Osteoblast (primary cell): ENCODE results near the gene SIK2. TPM values are rescaled to one million over a fixed set of nuclear protein-coding genes. Genes with fewer than 3 reads are reported as not detected.
"Not testable (repeated sequence)": the region's sequence is repeated elsewhere in the genome, so short reads cannot be mapped to it uniquely, and the experiment has no call there.

Experiments
- DNase-seq: peaks from one replicate; pipeline ENCODE4 v3.0.0; 2011; ENCODE audit warnings: low spot score, mixed read lengths; ENCODE audit not compliant: insufficient read length; ENCODE audit errors: missing footprints
- H2AFZ ChIP-seq: 2 replicates; pipeline ENCODE4 v1.6.0; 2011; ENCODE audit warnings: mild to moderate bottlenecking, low read length
- H3K27ac ChIP-seq: 2 replicates; pipeline ENCODE4 v1.5.1; 2011; ENCODE audit warnings: mild to moderate bottlenecking, low read depth, low read length, moderate library complexity
- H3K27me3 ChIP-seq: 2 replicates; pipeline ENCODE4 v1.6.0; 2012; ENCODE audit warnings: mild to moderate bottlenecking, control low read depth, inconsistent platforms, low read length, moderate library complexity; ENCODE audit not compliant: insufficient read depth
- H3K36me3 ChIP-seq: 2 replicates; pipeline ENCODE4 v1.5.1; 2011; ENCODE audit warnings: mild to moderate bottlenecking, low read length, control low read depth, moderate library complexity; ENCODE audit not compliant: insufficient read depth
- H3K4me1 ChIP-seq: 2 replicates; pipeline ENCODE4 v1.5.1; 2011; ENCODE audit warnings: mild to moderate bottlenecking, low read length, control low read depth, moderate library complexity; ENCODE audit not compliant: insufficient read depth
- H3K4me2 ChIP-seq: 2 replicates; pipeline ENCODE4 v1.6.0; 2011; ENCODE audit warnings: mild to moderate bottlenecking, low read length; ENCODE audit not compliant: insufficient read depth
- H3K4me3 ChIP-seq: fragments of 200-600 bp; sonication (generic); 3 replicates; pipeline ENCODE4 v1.5.1; 2012; ENCODE audit warnings: mild to moderate bottlenecking, low read length, inconsistent platforms; ENCODE audit not compliant: insufficient read depth
- H3K79me2 ChIP-seq: 2 replicates; pipeline ENCODE4 v1.6.0; 2012; ENCODE audit warnings: mild to moderate bottlenecking, low read length, control low read depth, inconsistent platforms; ENCODE audit not compliant: insufficient read depth
- H3K9me3 ChIP-seq: 2 replicates; pipeline ENCODE4 v1.5.1; 2011; ENCODE audit warnings: low read depth, low read length, control low read depth
- H4K20me1 ChIP-seq: 2 replicates; pipeline ENCODE4 v1.6.0; 2012; ENCODE audit warnings: mild to moderate bottlenecking, low read length, control low read depth; ENCODE audit not compliant: insufficient read depth
- total RNA-seq: library from RNA; depleted of rRNA; stranded (reverse); fragments of >200 nt; gene quantifications from 2 replicates; pipeline ENCODE4 v1.2.3, GENCODE V29; 2012
- TF ChIP-seq, protein P1 (sequence below): IDR thresholded peaks from 2 replicates; pipeline ENCODE4 v1.5.1; 2011; ENCODE audit warnings: mild to moderate bottlenecking, low read depth, low read length, moderate library complexity; ENCODE audit errors: extremely low read depth

The SIK2 gene
- total RNA-seq, 1 donor = 17.7 TPM

DNA sequence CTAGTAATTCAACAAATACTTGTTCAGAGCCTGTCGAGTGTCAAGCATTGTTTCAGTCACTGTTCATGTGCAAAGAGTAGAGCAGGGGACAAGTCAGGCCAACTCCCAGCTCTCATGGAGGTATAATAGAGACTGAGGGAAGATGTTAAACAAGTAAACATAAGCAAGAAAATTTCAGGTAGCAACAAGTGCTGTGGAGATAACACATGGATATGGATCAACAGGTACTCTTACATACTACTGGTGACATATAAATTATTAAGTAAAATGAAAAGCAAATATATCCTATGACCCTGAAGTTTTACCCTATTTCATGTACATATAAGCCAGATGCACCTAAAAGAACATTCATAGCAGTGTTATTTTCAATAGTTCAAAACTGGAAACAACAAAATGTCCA is 42.7 kb downstream of the SIK2 start:
- peak; percentile 19 for DNase-seq
- Histone ChIP-seq H4K20me1 (peaks cover 4% of the 10 kb centered on the region), H3K4me1 (no peaks in the 10 kb centered on the region), H3K36me3 (no peaks in the 10 kb centered on the region), H3K9me3 (no peaks in the 10 kb centered on the region), H2AFZ (no peak overlapping the region), H3K27me3 (no peaks in the 10 kb centered on the region), H3K79me2 (peaks cover 27% of the 10 kb centered on the region), H3K4me2 (no peak overlapping the region), H3K27ac (no peak overlapping the region), H3K4me3 (no peak overlapping the region)
- TF ChIP-seq, protein P1, sequence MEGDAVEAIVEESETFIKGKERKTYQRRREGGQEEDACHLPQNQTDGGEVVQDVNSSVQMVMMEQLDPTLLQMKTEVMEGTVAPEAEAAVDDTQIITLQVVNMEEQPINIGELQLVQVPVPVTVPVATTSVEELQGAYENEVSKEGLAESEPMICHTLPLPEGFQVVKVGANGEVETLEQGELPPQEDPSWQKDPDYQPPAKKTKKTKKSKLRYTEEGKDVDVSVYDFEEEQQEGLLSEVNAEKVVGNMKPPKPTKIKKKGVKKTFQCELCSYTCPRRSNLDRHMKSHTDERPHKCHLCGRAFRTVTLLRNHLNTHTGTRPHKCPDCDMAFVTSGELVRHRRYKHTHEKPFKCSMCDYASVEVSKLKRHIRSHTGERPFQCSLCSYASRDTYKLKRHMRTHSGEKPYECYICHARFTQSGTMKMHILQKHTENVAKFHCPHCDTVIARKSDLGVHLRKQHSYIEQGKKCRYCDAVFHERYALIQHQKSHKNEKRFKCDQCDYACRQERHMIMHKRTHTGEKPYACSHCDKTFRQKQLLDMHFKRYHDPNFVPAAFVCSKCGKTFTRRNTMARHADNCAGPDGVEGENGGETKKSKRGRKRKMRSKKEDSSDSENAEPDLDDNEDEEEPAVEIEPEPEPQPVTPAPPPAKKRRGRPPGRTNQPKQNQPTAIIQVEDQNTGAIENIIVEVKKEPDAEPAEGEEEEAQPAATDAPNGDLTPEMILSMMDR = no peak

DNA sequence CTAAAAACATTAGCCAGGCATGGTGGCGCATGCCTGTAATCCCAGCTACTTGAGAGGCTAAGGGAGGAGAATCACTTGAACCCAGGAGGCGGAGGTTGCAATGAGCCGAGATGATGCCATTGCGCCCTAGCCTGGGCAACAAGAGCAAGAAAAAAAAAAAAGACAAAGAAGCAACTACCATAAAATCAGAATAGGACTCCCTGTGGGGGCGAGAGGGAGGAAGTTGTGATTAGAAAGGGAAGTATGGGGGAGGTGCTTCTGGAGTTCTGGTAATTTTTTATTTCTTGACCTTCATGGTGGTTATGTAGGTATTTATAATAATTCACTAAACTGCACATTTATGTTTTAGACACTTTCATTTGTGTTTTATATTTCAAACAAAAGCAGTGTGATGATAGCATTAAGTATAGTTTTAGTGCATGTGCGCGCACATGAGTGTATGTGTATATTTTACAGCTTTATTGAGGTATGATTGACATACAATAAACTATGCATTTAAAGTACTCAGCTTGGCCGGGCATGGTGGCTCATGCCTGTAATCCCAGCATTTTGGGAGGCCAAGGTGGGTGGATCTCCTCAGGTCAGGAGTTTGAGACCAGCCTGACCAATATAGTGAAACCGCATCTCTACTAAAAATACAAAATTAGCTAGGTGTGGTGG is 43.5 kb downstream of the SIK2 start:
- Histone ChIP-seq H3K4me1 (no peaks in the 10 kb centered on the region), H3K9me3 (no peaks in the 10 kb centered on the region), H3K4me2 (no peak overlapping the region), H3K27ac (no peak overlapping the region), H3K79me2 (peaks cover 26% of the 10 kb centered on the region), H2AFZ (no peak overlapping the region), H3K4me3 (no peak overlapping the region), H3K27me3 (no peaks in the 10 kb centered on the region), H4K20me1 (peaks cover 4% of the 10 kb centered on the region), H3K36me3 (no peaks in the 10 kb centered on the region)
- TF ChIP-seq, protein P1 = no peak
- no peak for DNase-seq

DNA sequence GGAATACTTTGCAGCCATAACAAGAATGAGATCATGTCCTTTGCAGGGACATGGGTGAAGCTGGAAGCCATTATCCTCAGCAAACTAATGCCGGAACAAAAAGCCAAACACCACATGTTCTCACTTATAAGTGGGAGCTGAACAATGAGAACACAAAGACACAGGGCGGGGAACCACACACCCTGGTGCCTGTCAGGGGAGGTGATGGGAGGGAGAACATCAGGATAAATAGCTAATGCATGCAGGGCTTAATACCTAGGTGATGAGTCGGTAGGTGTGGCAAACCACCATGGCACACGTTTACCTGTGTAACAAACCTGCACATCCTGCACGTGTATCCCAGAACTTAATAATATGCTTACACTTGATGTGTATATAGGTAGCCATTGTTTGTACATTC is 49.1 kb downstream of the SIK2 start:
- H3K79me2 ChIP-seq = peaks cover 11% of the 10 kb centered on the region
- not testable (repeated sequence) for H3K27ac ChIP-seq, H3K4me1 ChIP-seq, H2AFZ ChIP-seq, H4K20me1 ChIP-seq, H3K36me3 ChIP-seq, H3K9me3 ChIP-seq, H3K4me2 ChIP-seq, H3K4me3 ChIP-seq, DNase-seq, H3K27me3 ChIP-seq

DNA sequence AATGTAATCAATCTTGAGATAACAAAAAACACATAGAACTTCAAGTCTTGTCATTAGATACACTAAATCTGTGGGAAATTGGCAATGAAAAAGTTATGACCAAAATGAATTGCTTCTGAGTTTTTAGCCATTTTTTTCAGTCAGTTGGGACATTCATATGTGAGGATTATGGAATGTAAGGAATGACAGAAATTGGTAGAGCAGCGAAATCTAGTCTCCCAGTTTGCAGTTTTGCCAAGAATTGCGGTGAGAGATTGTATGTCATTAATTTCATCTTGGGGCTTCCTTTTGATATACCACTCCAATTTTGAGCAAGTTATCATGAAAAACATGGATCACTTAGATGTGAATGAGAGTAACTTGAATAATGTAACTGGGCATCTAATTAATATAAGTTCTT is 49.9 kb downstream of the SIK2 start:
- Histone ChIP-seq H3K4me3 (no peak overlapping the region), H3K4me2 (no peak overlapping the region), H3K27ac (no peak overlapping the region), H2AFZ (no peak overlapping the region), H3K4me1 (peaks cover 9% of the 10 kb centered on the region), H3K79me2 (peaks cover 11% of the 10 kb centered on the region), H3K9me3 (no peaks in the 10 kb centered on the region), H3K27me3 (no peaks in the 10 kb centered on the region), H3K36me3 (no peaks in the 10 kb centered on the region), H4K20me1 (peaks cover 6% of the 10 kb centered on the region)
- TF ChIP-seq, protein P1 = no peak
- DNase-seq = no peak
